Epithelial cell of esophagus (primary cell): Measurements from ENCODE around the gene OR8D4.

Source experiments
- DNase-seq: peaks from one replicate; pipeline ENCODE4 v3.0.0; 2010; ENCODE audit warnings: low read depth
- H3K4me3 ChIP-seq: 2 replicates; pipeline ENCODE4 v1.5.1; 2011; ENCODE audit warnings: mild to moderate bottlenecking, low read length, control low read depth
- CTCF ChIP-seq: IDR thresholded peaks from 2 replicates; pipeline ENCODE4 v1.5.1; 2011; ENCODE audit warnings: low read depth, mild to moderate bottlenecking, low read length, control low read depth, inconsistent platforms; ENCODE audit not compliant: insufficient read depth; ENCODE audit errors: missing control alignments

Gene OR8D4

GRCh38 chr11:123924027-123924426 lies 22.1 kb downstream of the OR8D4 start:
- no peak overlapping the region for H3K4me3 ChIP-seq
- TF ChIP-seq CTCF: no peak
- DNase-seq: peak; percentile 2

GRCh38 chr11:123939317-123939716 lies 37.4 kb downstream of the OR8D4 start, which contains the start of gene OR4D5:
Gene OR4D5, plus strand, starts transcription at chr11:123939617. Its CDS starts 0 bp downstream, at chr11:123939617.
- no peak for DNase-seq

GRCh38 chr11:123942413-123942812 lies 40.4 kb downstream of the OR8D4 start:
- no peak for DNase-seq
- H3K4me3 ChIP-seq: no peak overlapping the region
- no peak for TF ChIP-seq CTCF

More at GRCh38 chr11:123939317-123939716, 37.4 kb downstream of the OR8D4 start, which contains the start of gene OR4D5:
- TF ChIP-seq CTCF: no peak
- no peak within 1 kb of the TSS for H3K4me3 ChIP-seq

DNA sequence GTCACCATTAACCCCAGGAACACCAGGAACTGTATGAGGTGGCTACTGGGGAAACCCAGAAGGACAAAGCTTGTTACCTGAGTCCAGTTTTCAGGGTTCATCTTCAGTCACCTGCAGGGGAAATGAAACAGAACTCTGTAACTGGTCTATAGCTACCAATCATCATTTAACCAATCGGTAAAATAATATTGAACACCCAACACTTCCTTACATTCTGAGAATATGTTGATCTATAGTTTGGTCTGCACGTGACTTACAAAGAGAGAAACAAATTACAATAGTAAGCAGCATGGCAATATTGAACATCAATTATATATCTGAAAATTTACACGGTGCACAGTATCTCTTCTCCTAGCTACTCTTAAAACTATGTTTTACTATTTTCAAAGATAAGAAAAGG lies 41.8 kb downstream of the OR8D4 start, which contains the start of gene OR6T1:
OR6T1 (minus strand) TSS at position 101 of the 400 bp plus-strand sequence; CDS start at position 101, 0 bp downstream.
- H3K4me3 ChIP-seq: no peak within 1 kb of the TSS
- no peak for DNase-seq
- TF ChIP-seq CTCF: no peak

DNA sequence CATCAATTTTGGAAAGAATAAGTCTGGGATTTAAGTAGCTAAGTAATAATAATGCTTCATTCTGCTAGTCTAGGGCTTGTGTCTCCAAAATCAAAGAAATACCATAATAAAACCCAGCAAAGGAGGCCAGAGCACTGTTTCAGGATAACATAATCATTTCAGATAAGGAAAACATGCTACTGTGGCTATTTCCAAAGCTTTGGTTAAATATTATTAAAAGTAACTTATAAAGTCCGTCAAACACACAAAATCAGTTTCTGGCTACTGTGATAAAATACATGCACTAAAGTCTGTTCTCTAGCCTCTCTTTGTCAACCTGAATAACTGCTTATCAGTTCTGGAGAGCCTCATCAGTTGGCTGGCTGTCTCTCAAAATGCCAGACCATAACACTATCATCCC lies 43.2 kb downstream of the OR8D4 start:
- no peak overlapping the region for H3K4me3 ChIP-seq
- no peak for TF ChIP-seq CTCF
- DNase-seq: no peak

- no peak for DNase-seq
- no peak overlapping the region for H3K4me3 ChIP-seq
- no peak for TF ChIP-seq CTCF
These were observed 54.8 kb downstream of the OR8D4 start for GRCh38 chr11:123956752-123957151.
